ENCODE measurements around the gene BHLHE23.

Gene BHLHE23

GRCh38 chr20:63025534-63026331 lies 19.0 kb upstream of the BHLHE23 start:
- no peak for DNase-seq (ENCODE audit: low spot score)

- DNase-seq (ENCODE audit: low spot score): no peak
These were observed 18.0 kb upstream of the BHLHE23 start for GRCh38 chr20:63024573-63025392.

GRCh38 chr20:63023936-63024571 lies 17.3 kb upstream of the BHLHE23 start:
- DNase-seq (ENCODE audit: low spot score): no peak

GRCh38 chr20:63023071-63023935 lies 16.5 kb upstream of the BHLHE23 start:
- no peak for DNase-seq (ENCODE audit: low spot score)

- no peak for DNase-seq (ENCODE audit: low spot score)
These were observed 15.7 kb upstream of the BHLHE23 start for GRCh38 chr20:63022501-63022900.

- DNase-seq (ENCODE audit: low spot score): no peak
These were observed 14.9 kb upstream of the BHLHE23 start for GRCh38 chr20:63021356-63022321.

- DNase-seq (ENCODE audit: low spot score): no peak
These were observed 13.9 kb upstream of the BHLHE23 start for GRCh38 chr20:63020681-63021080.

- no peak for DNase-seq (ENCODE audit: low spot score)
These were observed 11.2 kb upstream of the BHLHE23 start for GRCh38 chr20:63017826-63018411.

GRCh38 chr20:63017076-63017825 lies 10.5 kb upstream of the BHLHE23 start:
- DNase-seq (ENCODE audit: low spot score): no peak

GRCh38 chr20:63016514-63017075 lies 9.8 kb upstream of the BHLHE23 start:
- no peak for DNase-seq (ENCODE audit: low spot score)

GRCh38 chr20:63015662-63016361 lies 9.0 kb upstream of the BHLHE23 start:
- DNase-seq (ENCODE audit: low spot score): no peak

- no peak for DNase-seq (ENCODE audit: low spot score)
These were observed 8.4 kb upstream of the BHLHE23 start for GRCh38 chr20:63015147-63015661.

- DNase-seq (ENCODE audit: low spot score): no peak
These were observed 7.9 kb upstream of the BHLHE23 start for GRCh38 chr20:63014710-63015109.

- no peak for DNase-seq (ENCODE audit: low spot score)
These were observed 7.5 kb upstream of the BHLHE23 start for GRCh38 chr20:63014287-63014686.

GRCh38 chr20:63013207-63013606 lies 6.4 kb upstream of the BHLHE23 start:
- no peak for DNase-seq (ENCODE audit: low spot score)

- DNase-seq (ENCODE audit: low spot score): no peak
These were observed 5.0 kb upstream of the BHLHE23 start for GRCh38 chr20:63011798-63012197.

- DNase-seq (ENCODE audit: low spot score): peak; percentile 63
These were observed 3.4 kb upstream of the BHLHE23 start for GRCh38 chr20:63009988-63010769.
